Measurements from ENCODE around the gene ZDHHC17.

Gene ZDHHC17

DNA sequence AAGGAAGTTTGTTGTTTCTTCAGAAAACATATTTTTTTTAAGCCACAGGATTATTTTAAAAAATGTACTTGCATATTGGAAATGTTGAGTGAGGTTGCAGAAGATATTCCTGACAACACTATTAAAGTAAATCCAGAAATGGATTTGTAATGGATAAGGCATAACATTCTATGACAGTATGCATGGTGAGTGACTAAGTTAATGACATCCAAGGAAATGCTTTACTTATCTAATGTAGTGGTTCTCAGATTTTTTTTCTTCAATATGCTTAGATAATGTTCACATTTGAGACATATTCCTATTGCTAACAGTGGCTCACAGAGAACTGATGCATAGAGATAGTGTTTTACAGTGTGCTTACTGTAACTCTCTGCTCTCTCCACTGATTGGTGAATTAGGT is 49.4 kb downstream of the ZDHHC17 start:
- in situ Hi-C loops (cut with MboI; ENCODE audit: low sequenced_read_pairs): no loop called here

DNA sequence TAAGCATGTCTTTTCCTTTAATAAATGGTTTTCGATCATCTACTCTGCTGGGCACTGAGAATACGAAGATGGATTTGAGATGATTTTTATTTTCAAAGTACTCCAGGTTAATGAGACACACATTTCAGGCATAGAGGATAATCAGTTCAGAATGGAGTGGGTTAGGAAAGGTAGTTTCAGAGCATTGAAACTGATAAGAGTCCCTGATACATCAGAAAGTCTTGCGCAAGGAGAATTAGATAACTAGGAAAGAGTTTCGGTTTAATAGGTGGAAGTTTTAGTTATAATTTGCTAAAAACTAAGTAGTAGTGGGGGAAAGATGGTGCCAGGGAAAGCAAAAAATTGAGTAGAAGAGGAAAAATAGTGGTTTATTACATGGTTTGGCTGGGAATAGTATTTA is 50.1 kb downstream of the ZDHHC17 start:
- in situ Hi-C loops (cut with MboI; ENCODE audit: low sequenced_read_pairs): no loop called here

- in situ Hi-C loops (cut with MboI; ENCODE audit: low sequenced_read_pairs): no loop called here
These were observed 57.1 kb downstream of the ZDHHC17 start for GRCh38 chr12:76820888-76821482.

GRCh38 chr12:76830436-76830835 is 66.5 kb downstream of the ZDHHC17 start:
- in situ Hi-C loops (cut with MboI; ENCODE audit: low sequenced_read_pairs): no loop called here

DNA sequence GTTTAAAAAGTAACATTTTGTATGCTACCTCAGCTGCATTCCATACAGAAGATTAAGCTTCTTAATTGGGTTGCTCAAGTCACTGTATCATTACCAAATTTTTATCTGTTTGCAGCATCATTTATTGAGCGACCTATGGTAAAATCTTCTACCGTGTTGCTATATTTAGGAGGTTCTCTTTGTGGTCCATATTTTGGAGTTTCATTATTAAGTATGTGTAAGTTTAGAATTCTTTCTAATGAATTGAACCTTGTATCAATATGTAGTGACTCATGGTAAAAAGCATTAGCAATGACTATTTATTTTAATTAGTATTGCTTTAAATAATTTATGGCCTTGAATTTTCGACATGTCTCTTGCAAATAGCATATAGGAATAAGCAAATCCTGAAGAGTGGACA is 72.7 kb downstream of the ZDHHC17 start:
- in situ Hi-C loops (cut with MboI; ENCODE audit: low sequenced_read_pairs): no loop called here

DNA sequence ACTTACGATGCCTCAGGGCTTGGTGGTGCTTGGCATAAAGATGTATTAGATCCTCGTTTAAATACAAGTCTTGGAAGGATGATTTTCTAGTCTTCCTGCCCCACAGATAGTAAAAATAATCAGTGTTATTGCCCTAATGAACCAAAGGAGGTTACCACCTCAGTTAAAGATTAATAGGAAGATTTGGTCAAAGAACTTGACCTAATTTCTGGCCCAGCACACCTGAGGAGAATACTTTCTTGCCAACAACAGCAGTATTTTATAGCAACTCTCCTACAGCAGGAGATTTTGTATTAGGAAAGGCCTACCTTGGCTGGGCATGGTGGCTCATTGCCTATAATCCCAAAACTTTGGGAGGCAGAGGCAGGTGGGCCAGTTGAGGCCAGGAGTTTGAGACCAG is 83.3 kb downstream of the ZDHHC17 start:
- in situ Hi-C loops (cut with MboI; ENCODE audit: low sequenced_read_pairs): no loop called here

DNA sequence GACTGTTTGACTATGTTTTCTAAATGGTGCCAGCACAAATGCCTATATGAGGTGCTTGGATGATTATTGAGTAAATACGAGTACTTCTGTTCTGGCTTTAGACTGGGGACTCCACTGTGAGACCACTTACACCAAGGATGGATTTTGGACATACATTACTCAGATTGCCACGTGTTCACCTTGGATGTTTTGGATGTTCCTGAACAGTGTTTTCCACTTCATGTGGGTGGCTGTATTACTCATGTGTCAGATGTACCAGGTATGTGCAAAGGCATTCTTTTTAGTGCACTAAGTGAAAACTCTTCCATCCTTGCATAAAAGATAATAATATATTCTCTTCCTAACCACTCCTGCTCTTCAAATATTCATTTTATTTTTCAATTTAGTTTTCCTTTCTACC is 84.2 kb downstream of the ZDHHC17 start:
- in situ Hi-C loops (cut with MboI; ENCODE audit: low sequenced_read_pairs): no loop called here

DNA sequence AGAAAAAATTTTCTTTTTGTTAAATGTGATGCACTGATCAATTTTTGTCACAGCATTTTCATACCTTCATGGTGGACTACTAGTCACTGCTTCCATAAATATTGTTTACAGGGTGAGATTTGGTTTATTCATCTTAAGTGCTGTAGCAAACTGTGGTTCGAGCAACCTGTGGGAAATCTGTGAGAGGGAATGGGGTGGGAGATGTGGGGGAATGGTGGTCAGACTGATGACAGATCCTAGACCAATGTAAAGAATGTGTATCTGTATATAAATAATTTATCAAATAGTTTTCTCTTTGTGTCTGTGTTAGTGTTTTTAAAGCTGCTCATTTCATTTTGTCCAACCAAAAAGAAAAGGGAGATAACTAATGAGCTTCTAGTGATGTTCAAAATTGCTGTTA is 88.2 kb downstream of the ZDHHC17 start:
- in situ Hi-C loops (cut with MboI; ENCODE audit: low sequenced_read_pairs): no loop called here

- in situ Hi-C loops (cut with MboI; ENCODE audit: low sequenced_read_pairs): no loop called here
These were observed 91.4 kb downstream of the ZDHHC17 start for GRCh38 chr12:76855271-76855670.

GRCh38 chr12:76856018-76856644 is 92.2 kb downstream of the ZDHHC17 start:
- in situ Hi-C loops (cut with MboI; ENCODE audit: low sequenced_read_pairs): no loop called here

GRCh38 chr12:76859611-76860010 is 95.7 kb downstream of the ZDHHC17 start:
- in situ Hi-C loops (cut with MboI; ENCODE audit: low sequenced_read_pairs): no loop called here

DNA sequence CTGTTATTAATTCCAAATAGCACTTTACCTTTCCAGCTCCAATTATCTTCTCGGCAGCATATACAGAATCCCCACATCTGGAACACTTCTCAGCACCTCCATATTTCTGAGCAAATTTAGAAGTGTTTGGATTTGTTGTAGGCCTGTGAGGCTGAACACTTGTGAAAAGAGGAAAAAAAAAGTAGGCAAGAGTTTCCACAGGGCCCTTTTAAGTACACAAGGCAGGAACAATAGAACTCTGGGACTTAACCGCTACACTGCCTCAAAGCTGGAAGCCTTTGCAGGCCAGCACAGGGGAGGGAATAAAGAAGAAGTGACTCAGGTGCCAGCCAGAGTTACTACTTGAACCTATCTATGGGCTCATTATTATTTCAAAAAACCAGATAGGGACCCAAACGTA is 96.3 kb downstream of the ZDHHC17 start:
- in situ Hi-C loops (cut with MboI; ENCODE audit: low sequenced_read_pairs): no loop called here

DNA sequence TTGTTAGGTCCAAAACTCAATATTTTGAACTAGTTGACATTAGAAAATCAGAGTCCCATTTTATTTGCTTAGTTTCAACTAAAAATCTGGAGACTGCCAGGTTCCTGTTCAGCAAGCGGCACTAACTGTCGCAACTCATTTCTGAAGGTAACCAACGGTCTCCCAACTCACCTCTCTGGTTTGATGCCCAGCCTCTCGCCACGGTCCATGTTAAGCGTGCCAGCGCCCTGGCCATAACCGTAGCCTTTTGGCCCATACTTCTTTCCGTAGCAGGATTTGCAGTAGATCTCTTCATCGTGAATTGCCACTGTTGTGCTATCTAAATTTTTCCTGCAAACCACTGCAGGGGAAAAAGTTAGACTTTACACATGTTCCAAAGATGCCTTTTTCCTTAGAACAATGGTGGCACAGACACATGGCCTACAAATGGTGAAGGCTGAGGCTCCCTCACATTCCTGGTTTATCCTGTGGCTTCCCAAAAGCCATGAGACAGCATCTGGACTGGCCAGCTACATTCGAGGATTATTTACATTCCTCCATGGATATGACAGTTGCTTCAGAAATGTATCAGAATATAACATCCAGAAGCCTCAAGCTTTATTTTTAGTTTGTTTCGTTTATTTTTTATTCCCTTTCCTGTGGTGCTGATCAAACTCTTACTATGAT is 99.2 kb downstream of the ZDHHC17 start:
- in situ Hi-C loops (cut with MboI; ENCODE audit: low sequenced_read_pairs): no loop called here

DNA sequence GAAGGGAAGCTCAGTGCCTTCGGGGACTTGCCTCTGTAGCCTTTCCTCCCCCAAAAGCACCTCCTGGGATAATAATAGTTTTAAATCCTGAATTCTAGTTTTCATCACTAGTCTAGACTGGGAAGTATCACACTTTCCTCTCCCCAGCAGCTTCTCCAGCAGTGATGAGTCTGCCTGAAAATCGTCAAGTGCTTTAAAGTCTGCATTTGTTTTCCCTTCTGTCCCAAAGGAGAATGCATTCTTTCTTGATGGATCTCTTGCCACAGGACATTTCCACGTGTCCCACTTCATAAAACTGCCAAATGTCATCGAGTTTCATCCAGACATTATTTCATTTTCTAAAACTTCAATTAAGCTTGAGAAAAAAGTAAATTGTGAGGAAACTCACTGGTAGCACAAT is 99.9 kb downstream of the ZDHHC17 start:
- in situ Hi-C loops (cut with MboI; ENCODE audit: low sequenced_read_pairs): no loop called here

DNA sequence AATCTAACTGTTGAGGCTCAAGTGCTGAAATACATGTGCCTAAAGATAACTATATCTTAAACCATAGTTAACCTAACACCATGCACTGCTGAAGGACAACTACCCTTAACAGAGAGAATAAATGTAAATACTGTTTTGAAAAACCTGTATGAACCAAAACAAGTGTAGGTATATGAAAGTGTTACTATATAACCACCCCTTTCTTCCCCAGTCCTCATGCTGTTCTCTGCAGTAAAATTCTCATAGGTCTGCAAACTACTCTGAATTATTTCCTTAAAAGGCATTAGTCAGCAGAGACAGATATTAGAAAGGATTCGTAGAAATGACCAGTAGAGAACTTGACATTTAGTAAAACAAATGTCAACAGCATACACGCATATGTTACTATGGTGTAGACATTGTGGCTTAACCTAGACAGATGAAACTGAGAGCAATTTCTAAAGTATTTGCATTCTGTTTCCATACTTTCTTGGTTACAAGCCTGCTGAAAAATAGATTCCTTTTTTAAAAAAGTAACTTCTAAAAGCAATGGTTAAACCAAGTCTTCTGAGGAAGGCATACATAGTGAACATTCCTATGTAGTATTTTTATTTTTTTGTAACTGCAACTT is 101.0 kb downstream of the ZDHHC17 start:
- in situ Hi-C loops (cut with MboI; ENCODE audit: low sequenced_read_pairs): no loop called here

DNA sequence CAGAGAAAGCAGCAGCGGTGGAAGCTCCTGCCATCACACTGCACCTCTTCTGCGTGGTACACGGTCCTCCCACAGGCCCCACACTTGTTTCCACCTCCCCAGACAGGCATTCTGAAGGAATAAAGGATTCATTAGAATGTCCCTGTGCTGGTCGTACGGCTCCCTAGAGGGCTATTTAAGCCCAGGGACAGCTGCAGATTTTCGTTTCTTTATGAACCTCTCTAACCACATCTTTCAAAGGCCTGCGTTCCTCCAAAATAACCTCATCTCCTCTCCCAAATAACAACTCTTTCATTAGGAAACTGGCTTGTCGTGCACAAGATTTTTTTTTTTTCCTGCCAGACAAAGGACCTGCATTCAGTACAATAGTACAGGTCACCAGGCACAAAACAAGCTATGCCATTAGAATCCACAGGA is 102.2 kb downstream of the ZDHHC17 start:
- in situ Hi-C loops (cut with MboI; ENCODE audit: low sequenced_read_pairs): no loop called here

GRCh38 chr12:76866726-76867125 is 102.8 kb downstream of the ZDHHC17 start:
- in situ Hi-C loops (cut with MboI; ENCODE audit: low sequenced_read_pairs): no loop called here

- in situ Hi-C loops (cut with MboI; ENCODE audit: low sequenced_read_pairs): no loop called here
These were observed 107.2 kb downstream of the ZDHHC17 start for GRCh38 chr12:76871082-76871481.

- in situ Hi-C loops (cut with MboI; ENCODE audit: low sequenced_read_pairs): no loop called here
These were observed 107.8 kb downstream of the ZDHHC17 start for GRCh38 chr12:76871742-76872141.

GRCh38 chr12:76872415-76872814 is 108.5 kb downstream of the ZDHHC17 start:
- in situ Hi-C loops (cut with MboI; ENCODE audit: low sequenced_read_pairs): no loop called here

- in situ Hi-C loops (cut with MboI; ENCODE audit: low sequenced_read_pairs): no loop called here
These were observed 110.1 kb downstream of the ZDHHC17 start for GRCh38 chr12:76874027-76874426.
